K562 (cell line): Measurements from ENCODE around the gene AMPD1. TPM values are rescaled to one million over a fixed set of nuclear protein-coding genes. Genes with fewer than 3 reads are reported as not detected.

ENCODE experiments used
- ATAC-seq: fragments of 200-7000 bp; cut with Tn5 transposase; 3 replicates; pipeline ENCODE4 v1.9.1; 2020; ENCODE audit warnings: moderate library complexity
- BruUV-seq: library from RNA; stranded (reverse); fragments of 400-500 nt; replicated peaks from 2 replicates; lab custom pipeline; 2021; lab: Mats Ljungman, UMichigan
- CTCF ChIA-PET: fragments of 300-600 bp; formaldehyde crosslinking; extraction: SDS; loops from one replicate; lab custom pipeline; 2021; ENCODE audit warnings: low intra/inter-chr PET ratio; lab: Yijun Ruan, JAX
- POLR2A ChIA-PET: fragments of 300-600, 350-650 bp; sonication (Branson Sonifier 250); formaldehyde crosslinking; extraction: SDS; loops from one replicate; lab custom pipeline; 2021; ENCODE audit warnings: antibody characterized with exemption, inconsistent platforms; lab: Yijun Ruan, JAX
- DNase-seq, 4 experiments: peaks; one replicate each; pipeline versions ENCODE4 v3.0.0 to v3.0.0-alpha.2; 2011 to 2018; ENCODE audit warnings: low spot score in 3 of 4, mixed read lengths in 3 of 4; ENCODE audit errors: extremely low read depth in 1 of 4
- FAIRE-seq: peaks from 2 replicates; lab custom pipeline; 2011; peaks lifted over from hg19 to GRCh38; lab: Jason Lieb, UNC
- H2AFZ ChIP-seq: 2 replicates; pipeline ENCODE4 v1.6.0; 2011; ENCODE audit warnings: low read depth, low read length, control low read depth, inconsistent platforms
- H3K27ac ChIP-seq: fragments of 200-600 bp; 3 replicates; pipeline ENCODE4 v1.8.0; 2011; ENCODE audit warnings: low read depth, mild to moderate bottlenecking, control low read depth, inconsistent platforms, low read length, moderate library complexity, mixed read lengths; ENCODE audit errors: extremely low read depth
- H3K27me3 ChIP-seq, 2 experiments: fragments of 300-600 bp in 1 of 2; 2 replicates in 1 of 2; 3 replicates in 1 of 2; pipeline versions ENCODE4 v1.6.0 to v1.8.0; 2011; ENCODE audit warnings: inconsistent platforms in 2 of 2, low read length in 2 of 2, mild to moderate bottlenecking in 1 of 2, mixed read lengths in 1 of 2, moderate library complexity in 1 of 2; ENCODE audit not compliant: control insufficient read depth in 2 of 2, insufficient read depth in 2 of 2
- H3K36me3 ChIP-seq: fragments of 300-600 bp; 3 replicates; pipeline ENCODE4 v1.8.0; 2011; ENCODE audit warnings: mild to moderate bottlenecking, low read length, inconsistent platforms; ENCODE audit not compliant: control insufficient read depth, insufficient read depth
- H3K4me1 ChIP-seq, 2 experiments: fragments of 200-600 bp in 1 of 2; replicated peaks in 1 of 2; 2 replicates in 1 of 2; 3 replicates in 1 of 2; pipeline versions ENCODE4 v1.5.1 to v1.8.0; 2011; ENCODE audit warnings: inconsistent platforms in 2 of 2, low read length in 2 of 2, mild to moderate bottlenecking in 1 of 2, mixed read lengths in 1 of 2, moderate library complexity in 1 of 2; ENCODE audit not compliant: control insufficient read depth in 2 of 2, insufficient read depth in 2 of 2
- H3K4me2 ChIP-seq: 2 replicates; pipeline ENCODE4 v1.6.1; 2011; ENCODE audit warnings: low read length, control low read depth, inconsistent platforms, mixed read lengths; ENCODE audit not compliant: insufficient read depth
- H3K4me3 ChIP-seq: fragments of 200-600 bp; sonication (generic), shearing (Covaris generic); 2 replicates; pipeline ENCODE4 v1.5.1; 2016; ENCODE audit warnings: control low read depth, inconsistent platforms
- H3K79me2 ChIP-seq: fragments of 200-600 bp; 3 replicates; pipeline ENCODE4 v1.8.0; 2011; ENCODE audit warnings: low read length, inconsistent platforms; ENCODE audit not compliant: control insufficient read depth, insufficient read depth
- H3K9ac ChIP-seq, 2 experiments: 2 replicates each; pipeline versions ENCODE4 v1.6.0 to v1.6.1; 2011; ENCODE audit warnings: low read depth in 2 of 2, low read length in 2 of 2, control low read depth in 1 of 2, inconsistent platforms in 1 of 2, mild to moderate bottlenecking in 1 of 2, mixed read lengths in 1 of 2; ENCODE audit not compliant: insufficient read depth in 1 of 2
- H3K9me1 ChIP-seq: one replicate; pipeline ENCODE4 v1.6.0; 2011; ENCODE audit warnings: inconsistent platforms, mild to moderate bottlenecking, low read length, moderate library complexity; ENCODE audit not compliant: control insufficient read depth, insufficient read depth
- H3K9me3 ChIP-seq: replicated peaks from 2 replicates; pipeline ENCODE4 v1.5.1; 2011; ENCODE audit warnings: low read depth, low read length, inconsistent platforms; ENCODE audit not compliant: control insufficient read depth, insufficient read depth
- H4K20me1 ChIP-seq: replicated peaks from 2 replicates; pipeline ENCODE4 v1.6.1; 2011; ENCODE audit warnings: low read length, inconsistent platforms, mixed read lengths; ENCODE audit not compliant: control insufficient read depth, insufficient read depth
- CHAMP1 ChIP-seq: fragments of 450-650 bp; IDR thresholded peaks from 2 replicates; pipeline ENCODE4 v1.6.1; 2016; ENCODE audit warnings: mild to moderate bottlenecking
- ERF ChIP-seq: fragments of 450-650 bp; formaldehyde crosslinking; IDR thresholded peaks from 2 replicates; pipeline ENCODE4 v1.4.0; 2020; ENCODE audit warnings: mild to moderate bottlenecking, mixed read lengths
- ESRRA ChIP-seq: fragments of 450-650 bp; IDR thresholded peaks from 2 replicates; pipeline ENCODE4 v1.6.1; 2014; ENCODE audit warnings: low read depth, mild to moderate bottlenecking, moderate library complexity, borderline replicate concordance
- HINFP ChIP-seq: fragments of 450-650 bp; conservative IDR thresholded peaks from 2 replicates; pipeline ENCODE4 v1.6.1; 2016; ENCODE audit warnings: missing genetic modification characterization, low read depth, mild to moderate bottlenecking, control low read depth, missing compliant biosample characterization
- MTA2 ChIP-seq: fragments of 450-650 bp; IDR thresholded peaks from 2 replicates; pipeline ENCODE4 v1.6.1; 2016; ENCODE audit warnings: low read depth
- NFXL1 ChIP-seq: fragments of 450-650 bp; formaldehyde crosslinking; IDR thresholded peaks from 2 replicates; pipeline ENCODE4 v1.4.0; 2021; ENCODE audit warnings: mild to moderate bottlenecking
- RFX1 ChIP-seq: fragments of 450-650 bp; IDR thresholded peaks from 2 replicates; pipeline ENCODE4 v1.6.1; 2016; ENCODE audit warnings: mild to moderate bottlenecking, moderate library complexity
- TOE1 ChIP-seq, 2 experiments: fragments of 450-650 bp in 1 of 2; sonication (generic) in 1 of 2; formaldehyde crosslinking in 1 of 2; IDR thresholded peaks; 2 replicates each; pipeline versions ENCODE4 v1.7.1 to v1.8.0; 2016 to 2022; ENCODE audit warnings: borderline replicate concordance in 2 of 2, mild to moderate bottlenecking in 2 of 2, antibody characterized with exemption in 1 of 2, inconsistent platforms in 1 of 2, low read depth in 1 of 2, missing genetic modification reagents in 1 of 2, moderate library complexity in 1 of 2
- TRIM28 ChIP-seq: fragments of 450-650 bp; IDR thresholded peaks from 2 replicates; pipeline ENCODE4 v1.6.1; 2017
- ZNF3 ChIP-seq: fragments of 250-450 bp; sonication (Bioruptor Pico); IDR thresholded peaks from 2 replicates; pipeline ENCODE4 v1.5.0; 2021; ENCODE audit warnings: mild to moderate bottlenecking, moderate library complexity
- ZNF695 ChIP-seq: fragments of 450-650 bp; formaldehyde crosslinking; IDR thresholded peaks from 2 replicates; pipeline ENCODE4 v1.4.0; 2020; ENCODE audit warnings: mild to moderate bottlenecking, moderate library complexity
- ZNF76 ChIP-seq: fragments of 250-450 bp; sonication (Bioruptor Pico); IDR thresholded peaks from 2 replicates; pipeline ENCODE4 v1.4.0; 2020; ENCODE audit warnings: mild to moderate bottlenecking, moderate library complexity, borderline replicate concordance
- WGBS: fragments of 100-300 bp; shearing (Covaris generic); methylation state at CpG from one replicate; pipeline ENCODE4 v1.1.6; 2016; ENCODE audit warnings: low coverage, mixed read lengths; ENCODE audit not compliant: insufficient coverage; ENCODE audit errors: missing lambda C conversion rate; 5-methylcytosine and 5-hydroxymethylcytosine counted together
- in situ Hi-C: fragments of 300-500 bp; cut with MboI; formaldehyde crosslinking; loops from 4 replicates; pipeline ENCODE4 v1.15.0; 2018; ENCODE audit warnings: inconsistent platforms, mixed read lengths
- intact Hi-C: fragments of 100-400 bp; cut with micrococcal nuclease; formaldehyde crosslinking; loops from 2 replicates; pipeline ENCODE4 v1.14.2; 2022
- polyA plus RNA-seq, 8 experiments: library from polyadenylated mRNA; depleted of rRNA in 4 of 8; stranded (reverse) in 5 of 8; unstranded in 3 of 8; fragments of >200 nt; fragmentation: Nextera tagmentation in 2 of 8; fragmentation: Illumina TruSeq in 1 of 8; extraction: Ambion mirVana in 2 of 8; extraction: Trizol in 1 of 8; gene quantifications; 2 replicates each; pipeline versions ENCODE4 v1.2.1 to v1.2.3, GENCODE V29; 2011 to 2014; ENCODE audit warnings: inconsistent platforms in 1 of 8, missing spikeins in 1 of 8
- total RNA-seq, 7 experiments: library from RNA; depleted of rRNA in 6 of 7; stranded (reverse); fragments of >200 nt in 6 of 7; fragmentation: Illumina TruSeq in 2 of 7; extraction: Trizol in 2 of 7; gene quantifications; 2 replicates each; pipeline versions ENCODE4 v1.2.1 to v1.2.3, GENCODE V29; 2011 to 2021; ENCODE audit warnings: low replicate concordance in 1 of 7
- TF ChIP-seq, protein P1 (sequence below), 3 experiments: fragments of 200-800 bp in 1 of 3; sonication (Bioruptor generic) in 1 of 3; sonication (generic) in 1 of 3; formaldehyde crosslinking in 1 of 3; IDR thresholded peaks; 2 replicates each; pipeline versions ENCODE4 v1.6.1 to v1.8.0; 2016 to 2022; ENCODE audit warnings: mild to moderate bottlenecking in 2 of 3, missing compliant biosample characterization in 2 of 3, missing genetic modification characterization in 2 of 3, missing genetic modification reagents in 1 of 3

The AMPD1 gene
- total and polyA plus RNA-seq, 9 of the 15 experiments (the other 6 are each of a cell fraction or from before 2014, with no cell fraction given) = 0.04 to 0.17 TPM; not detected in 7

DNA sequence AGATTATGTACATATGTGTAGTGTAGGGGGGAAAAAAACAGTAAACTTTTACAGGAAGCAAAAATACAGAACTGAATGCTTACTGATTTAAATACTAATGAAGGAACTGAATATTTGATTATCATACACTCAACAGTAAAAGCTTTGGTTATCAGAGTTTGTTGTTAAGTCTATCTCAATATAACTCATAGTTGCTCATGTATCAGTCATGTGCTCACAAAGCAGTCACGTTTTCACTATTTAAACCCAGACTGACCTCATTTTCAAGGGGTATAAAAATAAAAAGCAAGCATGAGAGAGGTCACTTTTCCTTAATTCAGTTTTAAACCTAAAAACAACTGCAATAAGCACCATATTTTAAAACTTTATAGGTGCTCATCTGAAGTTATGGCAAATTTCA, 28.1 kb upstream of the AMPD1 start:
- Histone ChIP-seq H3K4me3 (no peak overlapping the region), H2AFZ (no peak overlapping the region), H3K4me2 (no peak overlapping the region), H3K36me3 (peaks cover 99% of the 10 kb centered on the region), H3K9me1 (no peaks in the 10 kb centered on the region), H4K20me1 (no peaks in the 10 kb centered on the region), H3K79me2 (no peaks in the 10 kb centered on the region), H3K4me1 (no peaks in the 10 kb centered on the region), H3K27ac (no peak overlapping the region), H3K27me3 (no peaks in the 10 kb centered on the region), H3K9ac (no peak overlapping the region), H3K9me3 (no peaks in the 10 kb centered on the region)
- FAIRE-seq (no peak), DNase-seq (no peak), ATAC-seq (no peak)
- intact Hi-C loops (no loop called here), in situ Hi-C loops (no loop called here)
- BruUV-seq = no TSS peak
- WGBS = 38% methylated on average over 1 of the region's 1 CpG
- ChIA-PET CTCF (no interaction called here), POLR2A (interaction anchor here (0.8 to 1.2 kb wide), 2 partner anchors 9 to 22 kb away, joined by 3 read pairs; no protein-coding TSS in a partner anchor)
- no peak for TF ChIP-seq ZNF695 (CRISPR knock-in tag)
- TF ChIP-seq, protein P1, sequence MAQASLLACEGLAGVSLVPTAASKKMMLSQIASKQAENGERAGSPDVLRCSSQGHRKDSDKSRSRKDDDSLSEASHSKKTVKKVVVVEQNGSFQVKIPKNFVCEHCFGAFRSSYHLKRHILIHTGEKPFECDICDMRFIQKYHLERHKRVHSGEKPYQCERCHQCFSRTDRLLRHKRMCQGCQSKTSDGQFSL (CRISPR knock-in tag; IDR thresholded peaks at IDR 0.05) = no peak
- TF ChIP-seq, protein P1 (tag; IDR thresholded peaks at IDR 0.05) = no peak
- no peak for TF ChIP-seq TRIM28
- TF ChIP-seq MTA2 = no peak
- TF ChIP-seq NFXL1 (CRISPR knock-in tag) = no peak
- TF ChIP-seq ZNF76 (CRISPR knock-in tag) = no peak
- no peak for TF ChIP-seq CHAMP1
- no peak for TF ChIP-seq ZNF3 (CRISPR knock-in tag)
- TF ChIP-seq RFX1 = no peak
- TF ChIP-seq TOE1 (IDR thresholded peaks at IDR 0.05; ENCODE audit: borderline replicate concordance) = no peak
- no peak for TF ChIP-seq TOE1 (CRISPR knock-in tag; IDR thresholded peaks at IDR 0.05; ENCODE audit: borderline replicate concordance, low read depth)
- no peak for TF ChIP-seq ERF (CRISPR knock-in tag)
- TF ChIP-seq ESRRA = no peak
- TF ChIP-seq HINFP (tag) = no peak
